ENCODE results near the gene TUBGCP4. TPM values are rescaled to one million over a fixed set of nuclear protein-coding genes. Genes with fewer than 3 reads are reported as not detected.

The TUBGCP4 gene
- total RNA-seq, 4 donors from 2014 or later = 9.3 to 17.0 (median 14.1) TPM

GRCh38 chr15:43402255-43402654 is 31.4 kb downstream of the TUBGCP4 start:
- Histone ChIP-seq H3K4me1 (peaks cover 0 to 3% (median 0%) of the 10 kb centered on the region in 4 donors), H3K27ac (replicated peaks in 1 of 4) (no peak overlapping the region), H3K27me3 (no peaks in the 10 kb centered on the region), H3K36me3 (peaks cover 49 to 99% (median 95%) of the 10 kb centered on the region in 4 donors), H3K9me3 (no peaks in the 10 kb centered on the region), H3K4me3 (no peak overlapping the region)
- intact Hi-C loops (cut with DNase I) = no loop called here
- DNase-seq (ENCODE audit: extremely low spot score) = no peak
- WGBS = 77% methylated on average over 3 of the region's 3 CpGs
- TF ChIP-seq POLR2A (IDR thresholded peaks at IDR 0.05; ENCODE audit: low read depth) (no peak), POLR2AphosphoS5 (IDR thresholded peaks at IDR 0.05) (no peak), EP300 (IDR thresholded peaks at IDR 0.05) (no peak), CTCF (IDR thresholded peaks at IDR 0.05) (no peak)

GRCh38 chr15:43403616-43404015 is 32.7 kb downstream of the TUBGCP4 start:
- TF ChIP-seq EP300 (IDR thresholded peaks at IDR 0.05) (no peak), CTCF (IDR thresholded peaks at IDR 0.05) (no peak), POLR2AphosphoS5 (IDR thresholded peaks at IDR 0.05) (no peak), POLR2A (IDR thresholded peaks at IDR 0.05; ENCODE audit: low read depth) (no peak)
- Histone ChIP-seq H3K27me3 (no peaks in the 10 kb centered on the region), H3K9me3 (no peaks in the 10 kb centered on the region), H3K36me3 (peaks cover 62 to 99% (median 95%) of the 10 kb centered on the region in 4 donors), H3K4me1 (peaks cover 0 to 3% (median 0%) of the 10 kb centered on the region in 4 donors), H3K4me3 (no peak overlapping the region), H3K27ac (replicated peaks in 1 of 4) (no peak overlapping the region)
- no peak for DNase-seq (ENCODE audit: extremely low spot score)
- intact Hi-C loops (cut with DNase I) = no loop called here
- WGBS = 91% methylated on average over 8 of the region's 8 CpGs

GRCh38 chr15:43404130-43404529 is 33.2 kb downstream of the TUBGCP4 start:
- WGBS = 90% methylated on average over 5 of the region's 5 CpGs

GRCh38 chr15:43406189-43406588 is 35.3 kb downstream of the TUBGCP4 start:
- Histone ChIP-seq H3K4me3 (no peak overlapping the region), H3K27me3 (no peaks in the 10 kb centered on the region), H3K4me1 (peaks cover 0 to 3% (median 0%) of the 10 kb centered on the region in 4 donors), H3K36me3 (peaks cover 57 to 98% (median 93%) of the 10 kb centered on the region in 4 donors), H3K9me3 (no peaks in the 10 kb centered on the region), H3K27ac (replicated peaks in 1 of 4) (no peak overlapping the region)
- 52% methylated on average over 2 of the region's 2 CpGs for WGBS
- no peak for DNase-seq (ENCODE audit: extremely low spot score)
- TF ChIP-seq POLR2A (IDR thresholded peaks at IDR 0.05; ENCODE audit: low read depth) (no peak), CTCF (IDR thresholded peaks at IDR 0.05) (no peak), POLR2AphosphoS5 (IDR thresholded peaks at IDR 0.05) (no peak), EP300 (IDR thresholded peaks at IDR 0.05) (no peak)
- intact Hi-C loops (cut with DNase I) = no loop called here

More at GRCh38 chr15:43404130-43404529, 33.2 kb downstream of the TUBGCP4 start:
- H3K9me3 ChIP-seq = no peaks in the 10 kb centered on the region
- H3K27me3 ChIP-seq = no peaks in the 10 kb centered on the region
- DNase-seq (ENCODE audit: extremely low spot score) = no peak
- peaks cover 0 to 3% (median 0%) of the 10 kb centered on the region in 4 donors for H3K4me1 ChIP-seq
- TF ChIP-seq POLR2AphosphoS5 (IDR thresholded peaks at IDR 0.05) = no peak
- H3K27ac ChIP-seq (replicated peaks in 1 of 4) = no peak overlapping the region
- H3K4me3 ChIP-seq = no peak overlapping the region
- H3K36me3 ChIP-seq = peaks cover 60 to 100% (median 95%) of the 10 kb centered on the region in 4 donors
- intact Hi-C loops (cut with DNase I) = no loop called here

- peaks cover 51 to 98% (median 91%) of the 10 kb centered on the region in 4 donors for H3K36me3 ChIP-seq
- TF ChIP-seq CTCF (IDR thresholded peaks at IDR 0.05) = no peak
- no peak for TF ChIP-seq EP300 (IDR thresholded peaks at IDR 0.05)
- no peak for TF ChIP-seq POLR2A (IDR thresholded peaks at IDR 0.05; ENCODE audit: low read depth)
- no peak for TF ChIP-seq POLR2AphosphoS5 (IDR thresholded peaks at IDR 0.05)
- no peak for DNase-seq (ENCODE audit: extremely low spot score)
- no peaks in the 10 kb centered on the region for H3K9me3 ChIP-seq
- intact Hi-C loops (cut with DNase I) = no loop called here
- peaks cover 0 to 3% (median 0%) of the 10 kb centered on the region in 4 donors for H3K4me1 ChIP-seq
- WGBS = 81% methylated on average over 2 of the region's 2 CpGs
- H3K27ac ChIP-seq (replicated peaks in 1 of 4) = no peak overlapping the region
- no peaks in the 10 kb centered on the region for H3K27me3 ChIP-seq
- H3K4me3 ChIP-seq = no peak overlapping the region
Measured at GRCh38 chr15:43406808-43407207, 35.9 kb downstream of the TUBGCP4 start.
